Uterus (tissue), 2 donors: ENCODE data around the gene ABCC8.

Experiments used
- POLR2A ChIP-seq, 2 donors: fragments of 450-650 bp; IDR thresholded peaks; one replicate each; pipeline ENCODE4 v1.6.1; 2016; ENCODE audit warnings: antibody characterized with exemption in 2 of 2, mild to moderate bottlenecking in 1 of 2, moderate library complexity in 1 of 2
- TF ChIP-seq, protein P1 (sequence below), 4 experiments: fragments of 200-600 bp in 2 of 4; fragments of 450-650 bp in 2 of 4; sonication (generic) in 2 of 4; IDR thresholded peaks; one replicate each; pipeline ENCODE4 v1.5.1; 2016 to 2019; ENCODE audit warnings: antibody characterized with exemption in 4 of 4, mild to moderate bottlenecking in 2 of 4, moderate library complexity in 1 of 4

DNA sequence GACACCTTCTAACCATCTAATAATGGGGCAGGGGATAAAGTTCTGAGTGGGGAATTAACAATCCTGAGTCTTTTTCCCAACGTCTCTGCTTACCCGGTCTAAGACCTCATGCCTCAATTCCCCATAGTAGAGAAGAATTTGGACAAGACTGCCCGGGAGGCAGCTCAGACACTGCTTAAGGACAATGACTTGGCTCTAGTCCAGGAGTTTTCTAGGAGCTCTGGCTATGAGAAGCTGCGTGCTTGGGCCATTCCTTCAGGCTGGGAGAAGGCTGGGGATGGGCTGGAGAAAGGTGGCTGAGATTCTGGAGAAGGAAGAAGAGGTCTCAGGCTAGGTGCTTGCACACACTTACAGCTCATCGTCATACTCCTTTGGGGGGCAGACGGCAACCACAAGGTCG, 19.8 kb upstream of the ABCC8 start:
- TF ChIP-seq, protein P1, sequence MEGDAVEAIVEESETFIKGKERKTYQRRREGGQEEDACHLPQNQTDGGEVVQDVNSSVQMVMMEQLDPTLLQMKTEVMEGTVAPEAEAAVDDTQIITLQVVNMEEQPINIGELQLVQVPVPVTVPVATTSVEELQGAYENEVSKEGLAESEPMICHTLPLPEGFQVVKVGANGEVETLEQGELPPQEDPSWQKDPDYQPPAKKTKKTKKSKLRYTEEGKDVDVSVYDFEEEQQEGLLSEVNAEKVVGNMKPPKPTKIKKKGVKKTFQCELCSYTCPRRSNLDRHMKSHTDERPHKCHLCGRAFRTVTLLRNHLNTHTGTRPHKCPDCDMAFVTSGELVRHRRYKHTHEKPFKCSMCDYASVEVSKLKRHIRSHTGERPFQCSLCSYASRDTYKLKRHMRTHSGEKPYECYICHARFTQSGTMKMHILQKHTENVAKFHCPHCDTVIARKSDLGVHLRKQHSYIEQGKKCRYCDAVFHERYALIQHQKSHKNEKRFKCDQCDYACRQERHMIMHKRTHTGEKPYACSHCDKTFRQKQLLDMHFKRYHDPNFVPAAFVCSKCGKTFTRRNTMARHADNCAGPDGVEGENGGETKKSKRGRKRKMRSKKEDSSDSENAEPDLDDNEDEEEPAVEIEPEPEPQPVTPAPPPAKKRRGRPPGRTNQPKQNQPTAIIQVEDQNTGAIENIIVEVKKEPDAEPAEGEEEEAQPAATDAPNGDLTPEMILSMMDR (IDR thresholded peaks at IDR 0.05), result no peak
- no peak for TF ChIP-seq POLR2A (IDR thresholded peaks at IDR 0.05)
